ENCODE data around the gene TF.

Gene TF

DNA sequence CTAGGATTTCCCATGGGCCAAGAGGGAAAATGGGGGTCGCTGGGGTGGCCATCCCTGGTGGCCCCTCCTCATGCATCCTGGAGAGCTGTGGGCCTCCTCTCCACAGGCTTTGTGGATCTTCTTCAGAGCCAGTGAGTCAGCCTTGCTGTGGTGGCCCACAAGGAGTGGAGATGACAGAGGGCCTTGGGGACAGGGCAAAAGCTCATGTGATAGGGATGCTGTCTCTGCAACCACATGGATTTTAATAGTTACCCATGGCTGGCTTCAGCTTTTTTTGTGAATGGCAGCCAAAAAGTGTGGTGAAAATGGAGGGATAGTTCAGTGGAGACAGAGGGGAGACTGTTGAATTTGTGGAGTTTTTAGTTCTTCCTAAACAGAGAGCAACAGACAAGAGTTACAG lies 1.2 kb downstream of the TF start:
- Histone ChIP-seq H3K27me3 (ENCODE audit: insufficient read depth, poor library complexity, severe bottlenecking) (peaks cover 26% of the 10 kb centered on the region), H3K27ac (replicated peaks) (no peak overlapping the region), H3K4me3 (replicated peaks; ENCODE audit: insufficient read depth, low read length) (no peak overlapping the region)
- DNase-seq (ENCODE audit: low read depth in 1 of 2, low spot score in 1 of 2), result no peak
- TF ChIP-seq POLR2AphosphoS5 (IDR thresholded peaks at IDR 0.05; ENCODE audit: low read depth) (no peak), GABPA (IDR thresholded peaks at IDR 0.05; ENCODE audit: low read depth) (no peak), SPI1 (IDR thresholded peaks at IDR 0.05; ENCODE audit: borderline replicate concordance, low read depth) (no peak)
- TF ChIP-seq, protein P1, sequence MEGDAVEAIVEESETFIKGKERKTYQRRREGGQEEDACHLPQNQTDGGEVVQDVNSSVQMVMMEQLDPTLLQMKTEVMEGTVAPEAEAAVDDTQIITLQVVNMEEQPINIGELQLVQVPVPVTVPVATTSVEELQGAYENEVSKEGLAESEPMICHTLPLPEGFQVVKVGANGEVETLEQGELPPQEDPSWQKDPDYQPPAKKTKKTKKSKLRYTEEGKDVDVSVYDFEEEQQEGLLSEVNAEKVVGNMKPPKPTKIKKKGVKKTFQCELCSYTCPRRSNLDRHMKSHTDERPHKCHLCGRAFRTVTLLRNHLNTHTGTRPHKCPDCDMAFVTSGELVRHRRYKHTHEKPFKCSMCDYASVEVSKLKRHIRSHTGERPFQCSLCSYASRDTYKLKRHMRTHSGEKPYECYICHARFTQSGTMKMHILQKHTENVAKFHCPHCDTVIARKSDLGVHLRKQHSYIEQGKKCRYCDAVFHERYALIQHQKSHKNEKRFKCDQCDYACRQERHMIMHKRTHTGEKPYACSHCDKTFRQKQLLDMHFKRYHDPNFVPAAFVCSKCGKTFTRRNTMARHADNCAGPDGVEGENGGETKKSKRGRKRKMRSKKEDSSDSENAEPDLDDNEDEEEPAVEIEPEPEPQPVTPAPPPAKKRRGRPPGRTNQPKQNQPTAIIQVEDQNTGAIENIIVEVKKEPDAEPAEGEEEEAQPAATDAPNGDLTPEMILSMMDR (IDR thresholded peaks at IDR 0.05; ENCODE audit: insufficient read depth, low read length), result no peak
- TF ChIP-seq, protein P2, sequence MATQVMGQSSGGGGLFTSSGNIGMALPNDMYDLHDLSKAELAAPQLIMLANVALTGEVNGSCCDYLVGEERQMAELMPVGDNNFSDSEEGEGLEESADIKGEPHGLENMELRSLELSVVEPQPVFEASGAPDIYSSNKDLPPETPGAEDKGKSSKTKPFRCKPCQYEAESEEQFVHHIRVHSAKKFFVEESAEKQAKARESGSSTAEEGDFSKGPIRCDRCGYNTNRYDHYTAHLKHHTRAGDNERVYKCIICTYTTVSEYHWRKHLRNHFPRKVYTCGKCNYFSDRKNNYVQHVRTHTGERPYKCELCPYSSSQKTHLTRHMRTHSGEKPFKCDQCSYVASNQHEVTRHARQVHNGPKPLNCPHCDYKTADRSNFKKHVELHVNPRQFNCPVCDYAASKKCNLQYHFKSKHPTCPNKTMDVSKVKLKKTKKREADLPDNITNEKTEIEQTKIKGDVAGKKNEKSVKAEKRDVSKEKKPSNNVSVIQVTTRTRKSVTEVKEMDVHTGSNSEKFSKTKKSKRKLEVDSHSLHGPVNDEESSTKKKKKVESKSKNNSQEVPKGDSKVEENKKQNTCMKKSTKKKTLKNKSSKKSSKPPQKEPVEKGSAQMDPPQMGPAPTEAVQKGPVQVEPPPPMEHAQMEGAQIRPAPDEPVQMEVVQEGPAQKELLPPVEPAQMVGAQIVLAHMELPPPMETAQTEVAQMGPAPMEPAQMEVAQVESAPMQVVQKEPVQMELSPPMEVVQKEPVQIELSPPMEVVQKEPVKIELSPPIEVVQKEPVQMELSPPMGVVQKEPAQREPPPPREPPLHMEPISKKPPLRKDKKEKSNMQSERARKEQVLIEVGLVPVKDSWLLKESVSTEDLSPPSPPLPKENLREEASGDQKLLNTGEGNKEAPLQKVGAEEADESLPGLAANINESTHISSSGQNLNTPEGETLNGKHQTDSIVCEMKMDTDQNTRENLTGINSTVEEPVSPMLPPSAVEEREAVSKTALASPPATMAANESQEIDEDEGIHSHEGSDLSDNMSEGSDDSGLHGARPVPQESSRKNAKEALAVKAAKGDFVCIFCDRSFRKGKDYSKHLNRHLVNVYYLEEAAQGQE (IDR thresholded peaks at IDR 0.05; ENCODE audit: insufficient replicate concordance, low read depth), result no peak

DNA sequence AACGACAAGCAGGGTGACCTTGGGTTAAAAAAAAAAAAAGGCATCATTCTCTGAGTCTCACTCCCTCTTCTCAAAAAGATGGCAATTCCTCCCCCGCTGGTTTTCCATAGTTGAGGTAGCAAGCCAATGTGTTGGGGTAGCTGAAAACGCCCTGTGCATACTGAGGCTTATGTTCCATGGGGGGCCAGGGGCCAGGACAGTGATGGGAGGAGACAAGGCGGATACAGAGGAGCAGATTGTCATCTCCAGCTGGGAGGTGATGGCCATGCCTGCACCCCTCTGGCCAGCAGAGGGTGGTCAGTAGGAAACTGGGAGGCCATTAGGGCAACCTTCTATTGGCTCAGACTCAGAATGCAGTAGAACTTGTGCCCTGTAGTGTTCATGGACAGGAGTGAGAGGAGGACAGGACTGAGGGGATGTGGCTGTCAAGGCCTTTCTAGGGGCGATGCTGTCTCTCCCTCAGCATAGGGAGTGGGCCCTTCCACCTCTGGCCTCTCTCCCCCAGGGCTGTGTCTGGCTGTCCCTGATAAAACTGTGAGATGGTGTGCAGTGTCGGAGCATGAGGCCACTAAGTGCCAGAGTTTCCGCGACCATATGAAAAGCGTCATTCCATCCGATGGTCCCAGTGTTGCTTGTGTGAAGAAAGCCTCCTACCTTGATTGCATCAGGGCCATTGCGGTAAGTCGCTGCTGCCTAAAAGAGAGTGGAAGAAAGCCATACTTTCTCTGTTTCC lies 1.9 kb downstream of the TF start:
- H3K27ac ChIP-seq (replicated peaks), result no peak overlapping the region

DNA sequence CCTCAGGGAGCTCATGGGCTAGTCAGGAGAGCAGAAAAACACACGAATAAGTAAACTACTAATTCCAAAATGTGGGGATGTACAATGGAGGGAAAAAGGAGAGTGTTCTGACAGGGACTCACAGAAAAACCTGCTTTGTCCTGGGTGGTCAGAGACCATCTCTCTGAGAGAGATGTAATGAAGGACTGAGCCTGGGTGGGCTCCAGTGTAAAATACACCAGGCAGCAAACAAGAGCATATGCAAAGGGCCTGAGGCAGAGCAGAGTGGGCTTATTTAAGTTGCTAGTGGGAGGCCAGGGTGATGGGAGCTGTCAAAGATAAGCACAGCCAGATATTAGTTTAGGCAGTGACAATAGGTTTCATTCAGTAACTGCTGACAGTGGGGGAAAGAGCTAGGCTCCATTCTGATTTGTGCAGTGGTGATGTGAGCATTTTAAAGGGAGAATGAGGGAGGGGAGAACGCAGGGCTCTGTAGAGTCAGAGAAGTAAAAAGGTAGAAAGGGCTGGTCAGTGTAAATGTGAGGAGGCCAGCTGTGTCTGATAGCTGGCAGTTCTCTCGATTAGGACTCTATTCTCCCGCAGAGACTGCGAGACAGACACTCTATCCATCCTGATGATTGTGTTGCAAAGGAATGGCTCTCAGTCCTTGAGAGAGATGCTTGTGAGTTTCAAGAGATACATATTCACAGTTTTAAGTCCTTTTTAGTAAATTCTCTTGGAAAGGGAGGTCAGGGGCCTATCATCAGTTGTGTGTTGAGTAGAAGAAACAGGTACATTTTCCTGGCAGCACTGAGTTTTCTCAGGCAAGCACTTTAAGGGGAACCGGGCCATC lies 3.5 kb downstream of the TF start:
- TF ChIP-seq SPI1 (IDR thresholded peaks at IDR 0.05; ENCODE audit: borderline replicate concordance, low read depth) (no peak), POLR2AphosphoS5 (IDR thresholded peaks at IDR 0.05; ENCODE audit: low read depth) (no peak)
- TF ChIP-seq, protein P2 (IDR thresholded peaks at IDR 0.05; ENCODE audit: insufficient replicate concordance, low read depth), result no peak
- H3K4me3 ChIP-seq (replicated peaks; ENCODE audit: insufficient read depth, low read length), result no peak overlapping the region
- H3K27me3 ChIP-seq (ENCODE audit: insufficient read depth, poor library complexity, severe bottlenecking), result peaks cover 26% of the 10 kb centered on the region
- DNase-seq (ENCODE audit: low read depth in 1 of 2, low spot score in 1 of 2), result no peak
- H3K27ac ChIP-seq (replicated peaks), result no peak overlapping the region

More for the DNA sequence above, 1.9 kb downstream of the TF start:
- H3K27me3 ChIP-seq (ENCODE audit: insufficient read depth, poor library complexity, severe bottlenecking), result peaks cover 26% of the 10 kb centered on the region
- TF ChIP-seq POLR2AphosphoS5 (IDR thresholded peaks at IDR 0.05; ENCODE audit: low read depth), result no peak
- TF ChIP-seq, protein P1 (IDR thresholded peaks at IDR 0.05; ENCODE audit: insufficient read depth, low read length), result no peak
- no peak for TF ChIP-seq GABPA (IDR thresholded peaks at IDR 0.05; ENCODE audit: low read depth)
- TF ChIP-seq, protein P2 (IDR thresholded peaks at IDR 0.05; ENCODE audit: insufficient replicate concordance, low read depth), result no peak
- TF ChIP-seq SPI1 (IDR thresholded peaks at IDR 0.05; ENCODE audit: borderline replicate concordance, low read depth), result no peak
- no peak overlapping the region for H3K4me3 ChIP-seq (replicated peaks; ENCODE audit: insufficient read depth, low read length)
- no peak for DNase-seq (ENCODE audit: low read depth in 1 of 2, low spot score in 1 of 2)
